Stimulated activated CD8-positive, alpha-beta memory T cell treated with anti-CD3 and anti-CD28 coated beads, Interleukin-12 subunit alpha, Interleukin-12 subunit beta, amount 100 ng/mL, for 4 hours (primary cell): ENCODE results near the gene AMFR.
"Not testable (repeated sequence)": the region's sequence is repeated elsewhere in the genome, so short reads cannot be mapped to it uniquely, and the experiment has no call there.

Experiments used
- DNase-seq: peaks from one replicate; pipeline ENCODE4 v3.0.0-alpha.2; 2020; ENCODE audit warnings: low read depth

AMFR gene

DNA sequence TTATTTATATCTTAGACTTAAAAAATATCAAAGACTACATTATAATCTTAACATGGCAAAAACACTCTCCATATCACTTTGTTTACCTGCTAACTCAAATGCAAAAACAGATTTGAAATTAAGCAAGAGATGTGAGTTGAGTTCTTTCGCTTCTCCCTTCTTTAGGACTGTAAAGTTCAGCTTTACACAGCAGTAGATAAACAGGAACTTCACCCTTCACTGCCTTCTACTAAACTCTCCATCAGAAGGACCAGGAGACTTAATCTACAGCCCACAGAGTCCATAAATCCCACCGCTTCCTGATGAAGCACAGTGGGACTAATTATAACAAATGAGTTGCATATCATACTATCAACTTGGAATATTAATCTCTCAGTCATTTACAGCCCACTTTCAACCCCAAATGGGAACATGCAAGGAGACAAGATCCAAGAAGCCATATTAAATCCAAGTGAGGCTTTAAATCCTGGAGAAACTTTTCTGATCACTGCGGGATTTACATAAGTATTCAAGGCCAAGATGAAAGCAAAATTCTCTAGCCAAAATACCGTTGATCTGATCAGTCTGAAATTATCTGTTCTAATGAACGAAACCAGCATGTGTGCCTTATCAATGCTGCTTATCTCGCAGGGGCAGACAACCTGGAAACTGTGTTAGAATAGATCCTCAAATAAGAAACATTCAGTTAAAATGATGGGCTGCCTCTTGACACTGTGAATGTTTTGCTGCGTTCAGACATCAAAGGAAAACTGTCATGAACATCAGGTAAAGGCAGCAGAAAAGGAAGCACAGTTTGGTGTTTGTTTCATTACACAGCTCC lies 1.6 kb downstream of the AMFR start:
- no peak for DNase-seq

DNA sequence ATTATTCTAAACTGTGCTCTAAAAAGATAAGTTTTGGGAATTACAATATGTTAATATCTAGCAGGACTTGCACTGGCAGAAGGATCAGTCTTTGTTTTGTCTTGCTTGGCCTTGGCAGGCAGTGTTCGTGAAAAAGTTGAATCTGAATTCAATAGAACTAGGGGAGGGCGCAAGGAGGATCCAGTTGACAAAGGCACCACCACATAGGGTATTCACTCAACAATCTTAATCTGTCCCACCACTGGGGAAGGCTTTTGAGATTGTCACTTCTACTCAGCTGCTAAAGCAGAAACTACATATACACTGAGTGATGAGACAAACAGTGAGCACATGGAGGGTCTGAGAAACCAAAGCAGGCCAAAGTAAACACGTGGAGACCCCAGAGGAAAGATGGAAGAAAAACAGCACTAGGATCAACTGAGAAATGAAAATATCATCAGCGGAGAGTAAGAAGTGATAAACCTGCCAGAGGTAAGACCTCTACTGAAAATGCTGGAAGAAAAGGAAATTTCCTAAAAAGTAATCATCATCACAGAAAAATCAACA lies 2.4 kb downstream of the AMFR start:
- no peak for DNase-seq

DNA sequence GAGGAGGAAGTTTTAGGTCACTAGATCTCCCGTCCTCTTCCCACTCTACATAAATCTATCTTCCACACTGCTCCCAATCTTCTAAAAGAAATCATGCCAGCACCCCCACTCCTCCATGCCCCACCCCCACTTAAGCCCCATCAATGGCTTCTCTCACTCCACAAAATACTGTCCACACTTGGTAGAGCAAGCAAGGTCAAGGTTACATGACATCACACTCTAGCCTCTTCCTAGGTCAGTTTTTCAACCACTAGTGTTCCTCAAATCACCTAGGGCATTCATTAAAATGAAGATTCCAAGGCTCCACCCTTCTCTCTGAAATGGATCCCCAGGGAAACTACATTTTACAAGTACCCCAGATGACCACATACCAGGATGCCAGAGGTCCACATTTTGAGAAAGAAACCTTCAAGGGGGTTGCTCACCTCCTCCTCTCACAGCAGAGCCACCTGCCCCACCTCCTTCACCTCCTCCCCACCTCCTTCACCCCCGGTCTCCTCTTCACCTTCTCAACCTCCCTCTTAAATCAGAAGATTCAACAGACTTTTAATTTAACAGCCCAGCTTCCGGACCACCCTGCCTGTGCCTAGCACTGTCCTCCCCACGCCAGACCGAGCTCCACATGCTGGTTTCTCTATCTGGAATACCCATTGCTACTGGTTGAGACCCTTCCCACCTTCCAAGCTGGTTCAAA lies 3.2 kb downstream of the AMFR start:
- no peak for DNase-seq

DNA sequence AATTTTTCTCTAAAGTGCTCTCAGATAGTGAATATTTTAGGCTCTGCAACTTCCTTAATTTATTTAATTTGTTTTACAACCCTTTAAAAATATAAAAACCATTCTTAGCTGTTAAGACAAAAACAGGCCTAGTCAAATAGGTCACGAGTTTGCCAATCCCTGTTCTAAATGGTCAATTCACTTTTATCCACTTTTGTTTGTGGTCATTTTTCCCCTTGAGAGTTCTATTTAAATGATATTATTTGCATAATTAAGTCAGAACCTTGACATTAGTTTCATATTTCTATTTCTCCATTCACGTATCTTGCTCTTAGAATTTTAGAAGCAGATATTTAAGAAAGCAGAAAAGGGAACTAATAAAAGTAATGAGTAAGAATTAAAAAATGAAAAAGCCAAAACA lies 4.0 kb downstream of the AMFR start:
- no peak for DNase-seq

DNA sequence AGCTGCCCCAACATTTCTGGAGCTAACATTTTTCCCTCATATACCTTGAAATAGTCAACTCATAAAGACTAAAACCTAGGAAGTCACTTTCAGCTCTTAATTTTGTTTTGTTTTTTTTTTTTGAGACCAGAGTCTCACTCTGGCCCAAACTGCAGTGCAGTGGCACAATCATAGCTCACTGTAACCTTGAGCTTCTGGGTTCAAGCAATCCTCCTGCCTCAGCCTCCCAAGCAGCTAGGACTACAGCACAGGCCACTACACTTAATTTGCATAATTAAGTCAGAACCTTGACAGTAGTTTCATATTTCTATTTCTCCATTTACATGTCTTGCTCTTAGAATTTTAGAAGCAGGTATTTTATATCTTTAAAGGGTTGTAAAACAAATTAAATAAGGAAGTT lies 4.7 kb downstream of the AMFR start:
- no peak for DNase-seq

DNA sequence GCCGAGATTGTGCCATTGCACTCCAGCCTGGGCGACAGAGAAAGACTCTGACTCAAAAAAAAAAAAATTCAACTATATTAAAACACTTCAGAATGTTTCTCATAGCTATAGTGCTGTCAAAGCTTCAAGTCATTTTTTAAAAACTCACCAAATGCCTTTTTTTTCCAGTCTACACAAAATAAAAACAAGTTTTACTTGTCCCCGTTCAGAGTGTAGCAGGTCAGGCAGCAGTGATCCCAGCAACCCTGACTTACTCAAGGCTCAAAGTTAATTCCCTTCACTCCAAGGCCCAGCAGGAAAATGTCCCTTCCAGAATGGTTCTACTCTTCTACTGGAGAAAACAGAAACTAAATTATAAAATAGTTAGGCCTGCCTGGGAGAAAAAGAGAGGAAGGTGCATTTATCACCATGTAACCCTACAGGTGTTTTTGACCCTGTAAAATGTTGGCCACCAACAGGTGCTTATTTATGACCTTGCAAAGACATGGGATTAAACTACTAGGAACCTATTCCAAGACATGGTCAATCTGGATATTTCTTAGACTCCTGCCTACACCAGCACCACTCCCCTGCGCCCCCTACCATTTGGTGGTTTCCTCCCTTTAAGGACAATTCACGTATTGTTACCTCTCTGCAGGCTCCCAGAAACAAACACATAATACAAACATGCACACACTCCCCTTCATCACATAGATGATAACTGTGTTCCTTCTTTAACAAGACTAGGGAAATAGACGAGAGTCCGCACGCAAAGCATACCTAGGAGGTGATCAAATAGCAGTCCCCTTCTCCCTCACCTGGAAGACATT lies 5.4 kb downstream of the AMFR start:
- no peak for DNase-seq

DNA sequence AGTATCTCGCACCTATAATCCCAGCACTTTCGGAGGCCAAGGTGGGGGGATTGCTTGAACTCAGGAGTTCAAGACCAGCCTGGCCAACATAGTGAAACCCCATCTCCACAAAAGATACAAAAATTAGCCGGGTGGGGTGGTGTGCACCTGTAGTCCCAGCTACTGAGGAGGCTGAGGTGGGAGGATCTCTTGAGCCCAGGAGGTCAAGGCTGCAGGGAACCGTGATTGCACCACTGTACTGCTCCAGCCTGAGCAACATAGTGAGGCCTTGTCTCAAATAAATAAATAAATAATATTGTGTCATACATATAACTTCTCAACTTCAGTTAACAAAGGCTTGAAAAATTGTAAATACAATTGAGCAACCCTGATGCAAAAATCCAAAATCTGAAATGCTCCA lies 8.2 kb downstream of the AMFR start:
- DNase-seq, result no peak

DNA sequence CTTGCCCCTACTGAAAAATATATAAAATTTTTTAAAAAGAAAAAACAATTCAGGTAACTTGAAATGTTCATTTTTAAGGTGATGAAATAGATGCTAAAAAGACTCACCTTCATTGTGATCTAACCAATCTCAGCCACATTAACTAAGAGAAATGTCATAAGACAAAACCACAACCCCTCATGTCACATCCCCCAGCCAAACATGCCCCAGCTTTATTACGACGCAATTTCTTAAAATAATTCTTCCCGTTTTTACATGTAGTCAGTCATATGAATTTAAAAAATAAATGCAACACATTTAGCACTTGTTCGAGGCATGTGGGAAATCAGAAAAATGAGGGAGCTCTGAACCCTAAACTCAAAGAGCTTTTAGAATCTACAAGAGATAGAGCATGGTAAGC lies 9.5 kb downstream of the AMFR start:
- DNase-seq, result no peak

DNA sequence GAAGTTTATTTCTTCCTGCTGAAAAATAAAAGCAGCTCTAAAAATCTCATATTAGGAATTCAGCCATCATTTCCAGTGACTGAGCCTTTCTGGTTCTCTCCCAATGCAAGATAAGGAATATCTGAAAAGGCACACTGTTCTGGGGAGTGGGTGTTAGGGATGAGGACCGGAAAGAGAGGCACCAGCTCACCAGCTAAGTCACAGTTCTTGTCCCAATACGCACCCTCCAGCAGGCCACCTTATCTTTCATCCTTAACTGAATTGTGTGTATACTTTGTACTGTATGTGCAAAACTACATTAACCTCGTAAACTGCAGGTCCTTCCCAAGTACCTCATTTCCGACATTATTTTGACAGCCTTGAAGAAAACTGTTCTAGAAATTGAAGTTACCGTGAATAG lies 11.0 kb downstream of the AMFR start:
- no peak for DNase-seq

DNA sequence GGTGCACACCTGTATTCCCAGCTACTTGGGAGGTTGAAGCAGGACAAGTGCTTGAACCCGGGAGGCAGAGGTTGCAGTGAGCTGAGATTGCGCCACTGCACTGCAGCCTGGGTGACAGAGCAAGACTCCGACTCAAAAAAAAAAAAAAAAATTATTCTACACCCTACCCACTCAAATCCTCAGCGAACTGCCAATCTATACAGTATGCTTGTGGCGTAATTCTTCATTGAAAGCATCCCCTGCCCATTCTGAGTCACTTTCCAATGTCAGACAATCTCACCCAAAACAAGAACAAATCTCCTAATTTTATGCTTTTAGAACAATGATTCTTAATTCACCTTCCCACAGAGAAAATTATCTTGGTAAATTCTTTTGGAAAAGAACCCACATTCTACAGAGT lies 12.0 kb downstream of the AMFR start:
- DNase-seq, result no peak

DNA sequence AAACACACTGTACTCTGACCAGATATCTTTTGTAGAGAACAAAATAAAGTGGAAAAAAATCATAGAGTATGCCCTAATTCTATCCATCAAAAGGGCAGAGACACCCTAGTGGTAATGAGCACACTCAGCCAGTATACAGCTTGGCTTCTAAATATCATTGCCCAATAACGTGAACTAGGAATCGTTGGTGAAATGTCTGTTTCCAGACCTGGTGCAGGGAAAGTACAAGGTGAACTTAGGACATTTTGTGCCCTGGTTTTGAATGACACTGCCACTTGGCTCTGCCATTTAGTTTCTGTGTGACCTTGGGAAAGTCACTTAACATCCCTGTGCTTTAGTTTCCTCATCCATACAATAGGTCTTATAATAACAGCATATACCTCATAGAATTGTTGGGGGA lies 13.7 kb downstream of the AMFR start:
- DNase-seq, result no peak

DNA sequence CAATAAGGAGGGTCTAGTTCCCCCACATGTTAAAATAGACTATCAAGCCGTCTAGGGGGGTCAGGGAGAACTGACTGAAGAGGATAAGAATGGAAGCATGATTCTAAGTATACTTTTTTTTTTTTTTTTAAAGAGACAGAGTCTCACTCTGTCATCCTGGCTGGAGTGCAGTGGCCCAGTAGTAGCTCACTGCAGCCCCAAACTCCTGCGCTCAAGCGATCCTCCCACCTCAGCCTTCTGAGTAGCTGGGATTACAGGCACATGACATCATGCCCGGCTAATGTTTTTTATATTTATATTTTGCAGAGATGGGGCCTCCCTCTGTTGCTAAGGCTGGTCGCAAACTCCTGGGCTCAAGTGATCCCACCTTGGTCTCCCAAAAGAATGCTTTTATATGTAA lies 14.2 kb downstream of the AMFR start:
- no peak for DNase-seq

DNA sequence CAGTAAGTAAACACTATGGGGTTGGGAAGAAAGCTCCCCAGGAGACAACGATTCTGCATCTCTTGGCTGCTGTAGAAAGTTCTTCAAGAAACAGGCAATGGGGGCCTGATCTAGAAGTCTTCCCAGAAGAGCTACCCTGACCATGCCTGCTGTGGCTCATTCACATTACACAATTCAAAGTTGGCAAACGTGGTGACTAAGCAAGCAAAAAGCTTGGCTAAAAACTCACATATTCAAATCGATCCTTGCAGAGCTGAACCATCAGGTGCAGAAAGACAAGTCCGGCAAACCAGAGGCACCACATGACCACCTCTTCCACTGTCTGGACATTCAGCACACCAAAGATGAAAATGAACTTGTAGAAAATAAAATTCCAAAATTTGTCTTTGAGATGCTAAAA lies 16.1 kb downstream of the AMFR start:
- DNase-seq, result no peak

DNA sequence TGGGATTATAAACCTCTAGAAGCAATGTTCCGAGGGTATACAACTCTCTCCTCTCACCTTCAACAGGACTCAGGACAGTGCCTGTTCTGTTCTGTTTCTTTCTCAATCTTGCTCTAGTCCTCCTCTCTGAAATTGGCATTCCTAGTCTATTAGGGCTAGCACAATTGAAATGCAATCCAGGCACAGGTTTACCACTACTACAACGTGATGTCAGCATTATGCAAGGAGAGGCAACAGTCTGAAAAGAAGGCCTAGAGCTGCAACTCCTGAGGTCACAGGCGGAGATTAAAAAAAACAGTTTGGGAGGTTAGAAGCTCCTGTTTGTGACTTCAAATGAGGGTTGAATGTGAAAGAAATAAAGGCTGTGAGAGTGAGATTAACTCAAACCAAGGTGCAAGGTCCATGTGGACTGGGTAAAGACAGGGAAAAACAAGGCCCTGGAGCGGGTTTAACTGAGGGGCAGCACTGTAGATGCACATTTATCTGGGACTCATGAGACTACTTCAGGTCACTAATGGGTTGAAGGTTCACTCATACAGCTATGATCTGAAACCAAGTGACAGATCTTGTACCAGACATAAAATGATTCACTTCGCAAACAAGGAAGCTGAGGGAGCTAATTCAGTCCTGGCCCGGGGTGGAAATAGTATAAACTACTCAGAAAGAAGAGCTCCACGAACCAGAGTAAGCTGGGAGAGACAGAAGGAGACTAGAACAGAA lies 16.8 kb downstream of the AMFR start:
- no peak for DNase-seq

DNA sequence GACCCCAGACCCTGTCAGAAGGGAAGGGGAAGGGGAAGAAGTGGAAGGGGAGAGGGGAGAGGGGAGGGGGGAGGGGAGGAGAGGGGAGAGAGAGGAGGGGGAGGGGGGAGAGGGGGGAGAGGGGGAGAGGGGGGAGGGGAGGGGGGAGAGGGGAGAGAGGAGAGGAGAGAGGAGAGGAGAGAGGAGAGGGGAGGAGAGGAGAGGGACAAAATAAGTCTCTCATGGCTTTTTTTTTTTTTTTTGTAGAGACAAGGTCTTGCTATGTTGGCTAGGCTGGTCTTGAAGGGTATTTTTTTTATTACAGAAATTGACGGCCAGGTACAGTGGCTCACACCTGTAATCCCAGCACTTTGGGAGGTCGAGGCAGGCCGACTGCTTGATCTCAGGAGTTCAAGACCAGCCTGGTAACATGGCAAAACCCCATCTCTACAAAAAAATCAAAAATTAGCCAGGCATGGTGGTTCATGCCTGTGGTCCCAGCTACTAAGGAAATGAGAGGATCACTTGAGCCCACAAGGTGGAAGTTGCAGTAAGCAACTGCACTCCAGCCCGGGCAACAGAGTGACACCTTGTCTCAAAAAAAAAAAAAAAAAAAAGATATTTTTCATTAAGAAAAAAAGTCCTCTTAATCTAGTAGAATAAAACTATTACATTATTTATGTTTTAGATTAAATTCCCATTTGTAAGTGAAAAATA lies 19.2 kb downstream of the AMFR start:
- DNase-seq, result no peak

DNA sequence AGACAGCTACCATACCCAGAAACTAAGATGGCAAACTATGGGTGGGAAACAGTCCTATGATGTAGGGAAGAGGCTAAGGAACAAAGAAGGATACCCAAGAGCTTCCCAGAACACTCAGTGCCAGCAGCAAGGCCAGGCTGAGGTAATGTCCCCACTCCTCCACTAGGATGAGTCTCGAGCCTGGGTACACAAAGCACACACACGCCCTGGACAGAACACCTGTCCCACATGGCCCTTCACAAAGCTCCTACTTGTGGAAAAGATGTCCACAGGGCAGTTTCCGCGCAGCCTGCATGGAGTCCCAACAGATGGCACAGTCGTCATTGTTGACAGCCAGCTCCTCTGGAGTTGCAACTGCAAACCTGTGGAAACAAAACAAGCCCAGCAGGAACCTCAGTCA lies 23.9 kb downstream of the AMFR start:
- DNase-seq, result no peak

DNA sequence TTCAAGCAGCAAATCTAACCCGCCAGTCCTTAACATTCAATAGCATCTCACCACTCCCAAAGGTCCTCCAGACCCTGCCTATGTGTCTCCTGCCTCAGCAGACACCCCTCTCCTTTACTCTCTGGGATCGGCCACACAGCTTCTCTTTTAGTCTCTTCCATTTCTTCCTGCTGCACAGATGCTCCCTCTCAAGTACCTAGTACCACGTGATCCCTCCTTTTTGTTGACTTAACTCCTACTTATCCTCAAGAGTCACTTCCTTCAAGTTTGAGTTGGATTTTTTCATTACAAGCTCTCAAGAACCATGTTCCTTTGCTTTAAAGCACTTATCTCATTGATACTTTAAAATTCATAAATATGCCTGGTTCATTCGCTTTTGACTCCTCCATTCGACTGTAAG lies 24.9 kb downstream of the AMFR start:
- no peak for DNase-seq

DNA sequence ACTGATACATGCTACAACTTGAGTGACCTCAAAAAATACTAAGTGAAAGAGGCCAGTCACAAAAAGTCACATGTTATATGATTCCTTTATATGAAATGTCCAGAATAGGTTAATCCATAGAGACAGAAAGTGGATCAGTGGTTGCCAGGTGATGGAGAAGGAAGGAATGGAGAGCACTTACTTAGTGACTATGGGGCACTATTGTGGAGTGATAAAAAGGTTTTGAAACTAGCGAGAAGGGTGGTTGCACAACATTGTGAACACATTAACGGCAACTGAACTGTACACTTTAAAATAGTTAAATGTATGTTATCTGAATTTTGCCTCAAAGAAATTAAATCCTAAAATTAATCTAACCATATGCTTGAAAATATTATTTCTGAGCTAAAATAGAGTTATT lies 25.9 kb downstream of the AMFR start:
- no peak for DNase-seq

DNA sequence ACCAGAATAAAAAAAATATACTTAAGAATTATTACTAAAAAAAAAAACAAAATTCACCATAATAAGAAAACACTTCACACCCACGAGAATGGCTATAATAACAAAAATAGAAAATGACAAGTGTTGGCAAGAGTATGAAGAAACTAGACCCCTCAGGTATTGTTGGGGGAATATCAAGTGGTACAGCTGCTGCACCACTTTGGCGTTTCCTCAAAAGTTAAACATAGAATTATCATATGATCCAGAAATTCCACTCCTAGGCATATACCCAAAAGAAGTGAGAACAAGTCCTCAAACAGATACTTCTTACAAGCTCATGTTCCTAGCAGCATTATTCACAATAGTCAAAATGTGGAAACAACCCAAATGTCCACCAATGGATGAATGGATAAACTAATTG lies 26.3 kb downstream of the AMFR start:
- DNase-seq, result no peak

DNA sequence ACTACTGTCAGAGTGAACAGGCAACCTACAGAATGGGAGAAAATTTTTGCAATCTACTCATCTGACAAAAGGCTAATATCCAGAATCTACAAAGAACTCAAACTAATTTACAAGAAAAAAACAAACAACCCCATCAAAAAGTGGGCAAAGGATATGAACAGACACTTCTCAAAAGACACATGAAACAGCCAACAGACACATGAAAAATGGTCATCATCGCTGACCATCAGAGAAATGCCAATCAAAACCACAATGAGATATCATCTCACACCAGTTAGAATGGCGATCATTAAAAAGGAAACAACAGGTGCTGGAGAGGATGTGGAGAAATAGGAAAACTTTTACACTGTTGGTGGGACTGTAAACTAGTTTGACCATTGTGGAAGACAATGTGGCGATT lies 28.6 kb downstream of the AMFR start:
- DNase-seq, result not testable (repeated sequence)

DNA sequence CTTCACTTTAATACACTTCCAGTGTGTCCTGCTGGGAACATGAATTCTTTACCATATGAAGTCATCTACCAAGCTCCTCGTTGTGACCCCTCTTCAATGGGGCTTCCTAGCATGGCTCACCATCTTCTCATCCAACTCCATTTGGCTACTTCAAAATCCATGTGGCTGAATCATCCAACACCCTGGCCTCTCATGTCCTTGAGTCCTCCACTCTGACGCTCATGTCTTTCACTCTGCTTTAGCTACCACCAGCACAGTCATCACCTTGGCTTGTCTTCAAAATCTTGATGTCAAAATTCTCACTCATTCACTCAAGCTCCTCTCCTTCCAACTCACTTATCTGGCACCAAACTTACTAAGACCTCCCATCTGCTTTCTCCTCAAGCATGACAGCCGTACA lies 35.8 kb downstream of the AMFR start:
- no peak for DNase-seq
